GM12878 (cell line): Measurements from ENCODE around the gene NOTCH1. TPM values are rescaled to one million over a fixed set of nuclear protein-coding genes. Genes with fewer than 3 reads are reported as not detected.

Source experiments
- ATAC-seq: fragments of 200-7000 bp; cut with Tn5 transposase; 3 replicates; pipeline ENCODE4 v1.9.1; 2020; ENCODE audit warnings: mild to moderate bottlenecking, moderate library complexity
- BruUV-seq: library from RNA; stranded (reverse); fragments of 400-500 nt; replicated peaks from 2 replicates; lab custom pipeline; 2021; lab: Mats Ljungman, UMichigan
- CTCF ChIA-PET: fragments of 300-600 bp; sonication (Branson Sonifier 250); formaldehyde crosslinking; extraction: SDS; loops from one replicate; lab custom pipeline; 2021; ENCODE audit warnings: inconsistent platforms; lab: Yijun Ruan, JAX
- POLR2A ChIA-PET: fragments of 350-600 bp; formaldehyde crosslinking; extraction: SDS; loops from one replicate; lab custom pipeline; 2021; ENCODE audit warnings: inconsistent platforms; lab: Charles Lee
- RAD21 ChIA-PET: fragments of 300-600 bp; sonication (Branson Sonifier 250); formaldehyde crosslinking; loops from one replicate; lab custom pipeline; 2023; ENCODE audit warnings: antibody characterized with exemption; ENCODE audit not compliant: unreplicated experiment; lab: Charles Lee
- SMC1A ChIA-PET: fragments of 300-600 bp; sonication (Branson Sonifier 250); formaldehyde crosslinking; loops from one replicate; lab custom pipeline; 2023; ENCODE audit not compliant: unreplicated experiment, uncharacterized antibody; lab: Charles Lee
- DNase-seq: peaks from one replicate; pipeline ENCODE4 v3.0.0-alpha.2; 2011; ENCODE audit warnings: low read depth, low spot score
- FAIRE-seq: peaks from 3 replicates; lab custom pipeline; 2011; peaks lifted over from hg19 to GRCh38; lab: Jason Lieb, UNC
- H2AFZ ChIP-seq: 2 replicates; pipeline ENCODE4 v1.6.0; 2011; ENCODE audit warnings: low read depth, low read length, control low read depth; ENCODE audit not compliant: control insufficient read depth
- H3K27ac ChIP-seq: 2 replicates; pipeline ENCODE4 v1.5.1; 2011; ENCODE audit warnings: control low read depth; ENCODE audit not compliant: control insufficient read depth, insufficient read depth
- H3K27me3 ChIP-seq, 2 experiments: replicated peaks in 1 of 2; 2 replicates each; pipeline versions ENCODE4 v1.6.0 to v1.6.1; 2011; ENCODE audit warnings: low read length in 1 of 2; ENCODE audit not compliant: control insufficient read depth in 2 of 2, insufficient read depth in 2 of 2
- H3K36me3 ChIP-seq, 2 experiments: 2 replicates each; pipeline ENCODE4 v1.5.1; 2011; ENCODE audit warnings: low read length in 1 of 2; ENCODE audit not compliant: control insufficient read depth in 2 of 2, insufficient read depth in 2 of 2
- H3K4me1 ChIP-seq: 2 replicates; pipeline ENCODE4 v1.6.1; 2011; ENCODE audit warnings: mild to moderate bottlenecking, low read length, moderate library complexity, mixed read lengths; ENCODE audit not compliant: control insufficient read depth, insufficient read depth
- H3K4me2 ChIP-seq: 2 replicates; pipeline ENCODE4 v1.6.0; 2011; ENCODE audit warnings: control low read depth; ENCODE audit not compliant: control insufficient read depth, insufficient read depth
- H3K4me3 ChIP-seq: fragments of 200-600 bp; sonication (generic); 2 replicates; pipeline ENCODE4 v1.5.1; 2016
- H3K79me2 ChIP-seq: 2 replicates; pipeline ENCODE4 v1.6.0; 2011; ENCODE audit warnings: low read length; ENCODE audit not compliant: control insufficient read depth, insufficient read depth
- H3K9ac ChIP-seq: 2 replicates; pipeline ENCODE4 v1.8.0; 2011; ENCODE audit warnings: low read length, control low read depth, mixed read lengths; ENCODE audit not compliant: control insufficient read depth, insufficient read depth
- H3K9me3 ChIP-seq: replicated peaks from 3 replicates; pipeline ENCODE4 v1.5.1; 2011; ENCODE audit warnings: mild to moderate bottlenecking, low read length; ENCODE audit not compliant: control insufficient read depth, insufficient read depth
- H4K20me1 ChIP-seq: 2 replicates; pipeline ENCODE4 v1.6.0; 2011; ENCODE audit not compliant: control insufficient read depth, insufficient read depth
- BACH1 ChIP-seq: fragments of 450-650 bp; IDR thresholded peaks from 2 replicates; pipeline ENCODE4 v1.6.1; 2017; ENCODE audit warnings: mild to moderate bottlenecking, borderline replicate concordance
- CHD2 ChIP-seq: IDR thresholded peaks from 2 replicates; pipeline ENCODE4 v1.6.1; 2011; ENCODE audit warnings: low read depth, low read length, improper control_type of control experiment, borderline replicate concordance
- EP300 ChIP-seq, 2 experiments: fragments of 150-350 bp in 1 of 2; IDR thresholded peaks; 2 replicates each; pipeline ENCODE4 v1.6.1; 2011 to 2012; ENCODE audit warnings: low read depth in 2 of 2, low read length in 2 of 2, borderline replicate concordance in 1 of 2, improper control_type of control experiment in 1 of 2, inconsistent platforms in 1 of 2; ENCODE audit not compliant: control insufficient read depth in 1 of 2
- NFIC ChIP-seq: IDR thresholded peaks from 2 replicates; pipeline ENCODE4 v1.6.1; 2012; ENCODE audit warnings: low read depth, mild to moderate bottlenecking, inconsistent platforms, low read length, moderate library complexity
- POU2F2 ChIP-seq: IDR thresholded peaks from 3 replicates; pipeline ENCODE4 v1.6.1; 2011; ENCODE audit warnings: low read depth, mild to moderate bottlenecking, low read length, borderline replicate concordance
- RUNX3 ChIP-seq: IDR thresholded peaks from 2 replicates; pipeline ENCODE4 v1.6.1; 2012; ENCODE audit warnings: low read length, inconsistent platforms
- SIX5 ChIP-seq: IDR thresholded peaks from 2 replicates; pipeline ENCODE4 v1.6.1; 2011; ENCODE audit warnings: mild to moderate bottlenecking, low read depth, low read length, moderate library complexity; ENCODE audit not compliant: severe bottlenecking
- SREBF1 ChIP-seq: IDR thresholded peaks from 2 replicates; pipeline ENCODE4 v1.6.1; 2012; ENCODE audit warnings: mild to moderate bottlenecking, low read length
- SREBF2 ChIP-seq: IDR thresholded peaks from 2 replicates; pipeline ENCODE4 v1.6.1; 2012; ENCODE audit warnings: mild to moderate bottlenecking, low read length
- YY1 ChIP-seq: IDR thresholded peaks from 2 replicates; pipeline ENCODE4 v1.6.1; 2011; ENCODE audit warnings: low read depth, mild to moderate bottlenecking, low read length
- ZNF207 ChIP-seq: fragments of 450-650 bp; IDR thresholded peaks from 2 replicates; pipeline ENCODE4 v1.6.1; 2014; ENCODE audit warnings: antibody characterized with exemption, mild to moderate bottlenecking, borderline replicate concordance
- ZNF274 ChIP-seq: IDR thresholded peaks from one replicate; pipeline ENCODE4 v1.8.0; 2011; ENCODE audit not compliant: insufficient read length, insufficient read depth
- ZSCAN29 ChIP-seq: fragments of 450-650 bp; IDR thresholded peaks from 2 replicates; pipeline ENCODE4 v1.6.1; 2017; ENCODE audit warnings: mild to moderate bottlenecking, moderate library complexity
- WGBS: methylation state at CpG from one replicate; pipeline ENCODE4 v1.1.6; 2016; ENCODE audit warnings: low lambda C conversion rate; ENCODE audit not compliant: insufficient replicate concordance, insufficient coverage; ENCODE audit errors: missing lambda C conversion rate; 5-methylcytosine and 5-hydroxymethylcytosine counted together
- in situ Hi-C: fragments of 300-500 bp; cut with MboI; formaldehyde crosslinking; loops from 9 replicates; pipeline ENCODE4 v1.14.3; 2018; ENCODE audit warnings: mixed read lengths
- intact Hi-C: fragments of 100-400 bp; cut with micrococcal nuclease; formaldehyde crosslinking; loops from one replicate; pipeline ENCODE4 v1.14.2; 2022; ENCODE audit not compliant: unreplicated experiment
- polyA plus RNA-seq, 11 experiments: library from polyadenylated mRNA; depleted of rRNA in 4 of 11; unstranded in 6 of 11; stranded (reverse) in 5 of 11; fragments of >200 nt; fragmentation: Nextera tagmentation in 4 of 11; fragmentation: Illumina TruSeq in 1 of 11; extraction: Ambion mirVana in 4 of 11; extraction: Trizol in 1 of 11; gene quantifications; 1 replicate in 1 of 11; 2 replicates in 10 of 11; pipeline versions ENCODE4 v1.2.1 to v1.2.3, GENCODE V29; 2011 to 2016; ENCODE audit warnings: inconsistent platforms in 2 of 11, missing spikeins in 2 of 11, low read depth in 1 of 11
- total RNA-seq, 4 experiments: library from RNA; depleted of rRNA in 3 of 4; stranded (reverse); fragments of >200 nt in 3 of 4; fragmentation: Illumina TruSeq in 1 of 4; extraction: Trizol in 1 of 4; gene quantifications; 2 replicates each; pipeline versions ENCODE4 v1.2.1 to v1.2.3, GENCODE V29; 2013 to 2021
- TF ChIP-seq, protein P1 (sequence below): IDR thresholded peaks from 2 replicates; pipeline ENCODE4 v1.6.1; 2012; ENCODE audit warnings: low read depth, low read length, improper control_type of control experiment
- TF ChIP-seq, protein P2 (sequence below): fragments of 450-650 bp; IDR thresholded peaks from 2 replicates; pipeline ENCODE4 v1.6.1; 2017; ENCODE audit warnings: antibody characterized with exemption, mild to moderate bottlenecking, moderate library complexity
- TF ChIP-seq, protein P3 (sequence below), 3 experiments: IDR thresholded peaks in 2 of 3; conservative IDR thresholded peaks in 1 of 3; 2 replicates each; pipeline ENCODE4 v1.5.1; 2011; ENCODE audit warnings: low read depth in 3 of 3, low read length in 3 of 3, mild to moderate bottlenecking in 3 of 3, control low read depth in 2 of 3, moderate library complexity in 2 of 3, inconsistent platforms in 1 of 3, mixed read lengths in 1 of 3; ENCODE audit not compliant: control insufficient read depth in 2 of 3, insufficient read depth in 1 of 3; ENCODE audit errors: extremely low read depth in 1 of 3

Gene NOTCH1
- total and polyA plus RNA-seq, 10 of the 15 experiments (the other 5 are each of a cell fraction or from before 2014, with no cell fraction given) = 0.02 to 40.0 (median 3.7) TPM

DNA sequence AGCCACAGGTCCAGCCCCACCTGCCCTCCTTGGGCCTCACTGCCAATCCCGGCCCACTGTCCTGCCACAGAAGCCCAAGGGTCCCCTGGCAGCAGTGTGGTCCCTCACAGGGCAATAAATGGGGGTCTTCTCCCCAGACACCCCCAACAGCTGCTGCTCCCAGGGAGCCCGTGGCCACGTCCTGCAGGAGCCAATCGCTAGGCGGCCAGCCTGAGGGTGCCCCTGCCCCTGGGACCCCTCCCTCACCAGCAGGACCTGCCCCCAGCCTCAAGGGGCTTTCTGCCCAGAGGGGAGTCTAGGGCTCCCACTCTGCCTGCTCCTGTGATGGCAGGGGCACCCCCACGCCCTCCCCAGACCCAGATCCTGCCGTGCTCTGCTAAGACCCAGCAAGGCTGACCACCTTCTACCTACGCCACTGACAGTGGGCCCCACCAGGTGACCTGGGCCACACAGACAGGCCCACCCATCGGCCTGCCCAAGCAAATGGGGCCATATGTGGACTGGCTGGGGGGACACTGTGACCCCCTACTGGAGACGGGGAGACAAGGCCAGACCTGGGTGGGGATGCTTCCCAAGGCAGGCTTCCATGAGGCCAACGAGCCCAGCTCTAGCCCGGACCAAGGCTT lies 17.0 kb downstream of the NOTCH1 start (continued):
- TF ChIP-seq BACH1 (no peak), ZNF207 (no peak)

DNA sequence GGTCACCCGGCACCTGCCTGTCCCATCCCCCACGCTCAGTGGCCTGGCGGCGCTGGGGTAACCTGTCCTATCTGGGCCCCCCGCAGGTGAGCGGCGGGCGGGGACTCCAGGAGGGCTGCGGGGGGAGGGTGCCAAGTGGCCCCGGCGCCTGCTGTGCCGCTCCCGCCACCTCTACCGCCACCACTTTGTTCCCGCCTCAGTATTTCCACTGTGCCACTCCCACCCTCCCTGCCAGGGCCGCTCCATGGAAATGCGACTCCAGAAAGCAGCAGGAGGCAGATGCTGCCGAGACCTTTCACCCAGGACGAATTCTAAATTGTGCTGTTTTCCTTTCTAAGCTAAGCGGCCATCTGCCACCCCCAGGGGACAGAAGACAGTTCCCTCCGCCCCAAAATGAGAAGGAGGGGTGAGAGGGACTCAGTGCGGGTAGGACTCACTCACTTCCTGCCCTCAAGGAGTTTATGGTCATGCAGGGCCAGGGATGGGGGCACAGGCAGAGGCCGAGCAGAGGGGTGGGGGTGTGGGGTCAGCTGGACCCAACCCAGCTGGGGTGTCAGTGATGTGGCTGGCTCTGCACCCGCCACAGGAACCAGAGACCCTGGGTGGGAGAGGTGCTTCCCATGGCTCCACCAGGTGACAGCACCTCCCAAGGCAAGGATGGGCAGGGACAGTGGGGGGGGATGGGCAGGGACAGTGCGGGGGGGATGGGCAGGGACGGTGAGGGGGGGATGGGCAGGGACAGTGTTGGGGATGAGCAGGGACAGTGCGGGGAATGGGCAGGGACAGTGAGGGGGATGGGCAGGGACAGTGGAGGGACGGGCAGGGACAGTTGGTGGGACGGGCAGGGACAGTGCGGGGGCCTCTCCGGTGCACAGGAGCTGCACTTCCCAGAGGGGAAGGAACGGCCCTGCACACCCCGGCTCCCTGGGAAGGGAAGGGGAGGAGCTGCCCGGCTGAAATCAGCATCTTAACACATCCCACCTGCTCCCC lies 17.8 kb downstream of the NOTCH1 start:
- POLR2A ChIA-PET = no interaction called here
- no peak overlapping the region for H3K27ac ChIP-seq
- SMC1A ChIA-PET = no interaction called here
- peaks cover 10% of the 10 kb centered on the region for H3K79me2 ChIP-seq
- H3K36me3 ChIP-seq = peaks cover 0 to 8% of the 10 kb centered on the region in 2 experiments; a peak in 2 of 4 replicates
- ATAC-seq (no peak), DNase-seq (no peak), FAIRE-seq (no peak)
- H3K9me3 ChIP-seq = no peaks in the 10 kb centered on the region
- CTCF ChIA-PET = interaction anchor here (1.0 to 1.3 kb wide), 2 partner anchors 39 to 43 kb away, joined by 3 read pairs; no protein-coding TSS in a partner anchor
- H3K4me3 ChIP-seq = no peak overlapping the region
- RAD21 ChIA-PET = interaction anchor here (1.1 to 1.5 kb wide), 2 partner anchors 36 to 97 kb away, joined by 3 read pairs; no protein-coding TSS in a partner anchor
- H3K4me1 ChIP-seq = peaks cover 26% of the 10 kb centered on the region
- intact Hi-C loops (no loop called here), in situ Hi-C loops (no loop called here)
- no peaks in the 10 kb centered on the region for H3K27me3 ChIP-seq
- H4K20me1 ChIP-seq = no peaks in the 10 kb centered on the region
- BruUV-seq = no TSS peak
- 81% methylated on average over 31 of the region's 34 CpGs for WGBS
- no peak overlapping the region for H2AFZ ChIP-seq
- no peak overlapping the region for H3K4me2 ChIP-seq
- no peak overlapping the region for H3K9ac ChIP-seq
- TF ChIP-seq NFIC (no peak), YY1 (no peak), EP300 (IDR thresholded peaks at IDR 0.05; ENCODE audit: borderline replicate concordance in 1 of 2, control insufficient read depth in 1 of 2, low read depth in 2 of 2, low read length in 2 of 2) (no peak), RUNX3 (no peak), SIX5 (no peak), ZSCAN29 (no peak), CHD2 (peak; percentile 54; the same call in 1 of the 2 replicates), ZNF274 (no peak), SREBF1 (no peak), POU2F2 (no peak), SREBF2 (no peak)
- TF ChIP-seq, protein P1, sequence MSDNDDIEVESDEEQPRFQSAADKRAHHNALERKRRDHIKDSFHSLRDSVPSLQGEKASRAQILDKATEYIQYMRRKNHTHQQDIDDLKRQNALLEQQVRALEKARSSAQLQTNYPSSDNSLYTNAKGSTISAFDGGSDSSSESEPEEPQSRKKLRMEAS = no peak
- TF ChIP-seq, protein P2, sequence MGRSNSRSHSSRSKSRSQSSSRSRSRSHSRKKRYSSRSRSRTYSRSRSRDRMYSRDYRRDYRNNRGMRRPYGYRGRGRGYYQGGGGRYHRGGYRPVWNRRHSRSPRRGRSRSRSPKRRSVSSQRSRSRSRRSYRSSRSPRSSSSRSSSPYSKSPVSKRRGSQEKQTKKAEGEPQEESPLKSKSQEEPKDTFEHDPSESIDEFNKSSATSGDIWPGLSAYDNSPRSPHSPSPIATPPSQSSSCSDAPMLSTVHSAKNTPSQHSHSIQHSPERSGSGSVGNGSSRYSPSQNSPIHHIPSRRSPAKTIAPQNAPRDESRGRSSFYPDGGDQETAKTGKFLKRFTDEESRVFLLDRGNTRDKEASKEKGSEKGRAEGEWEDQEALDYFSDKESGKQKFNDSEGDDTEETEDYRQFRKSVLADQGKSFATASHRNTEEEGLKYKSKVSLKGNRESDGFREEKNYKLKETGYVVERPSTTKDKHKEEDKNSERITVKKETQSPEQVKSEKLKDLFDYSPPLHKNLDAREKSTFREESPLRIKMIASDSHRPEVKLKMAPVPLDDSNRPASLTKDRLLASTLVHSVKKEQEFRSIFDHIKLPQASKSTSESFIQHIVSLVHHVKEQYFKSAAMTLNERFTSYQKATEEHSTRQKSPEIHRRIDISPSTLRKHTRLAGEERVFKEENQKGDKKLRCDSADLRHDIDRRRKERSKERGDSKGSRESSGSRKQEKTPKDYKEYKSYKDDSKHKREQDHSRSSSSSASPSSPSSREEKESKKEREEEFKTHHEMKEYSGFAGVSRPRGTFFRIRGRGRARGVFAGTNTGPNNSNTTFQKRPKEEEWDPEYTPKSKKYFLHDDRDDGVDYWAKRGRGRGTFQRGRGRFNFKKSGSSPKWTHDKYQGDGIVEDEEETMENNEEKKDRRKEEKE = no peak
- TF ChIP-seq, protein P3, sequence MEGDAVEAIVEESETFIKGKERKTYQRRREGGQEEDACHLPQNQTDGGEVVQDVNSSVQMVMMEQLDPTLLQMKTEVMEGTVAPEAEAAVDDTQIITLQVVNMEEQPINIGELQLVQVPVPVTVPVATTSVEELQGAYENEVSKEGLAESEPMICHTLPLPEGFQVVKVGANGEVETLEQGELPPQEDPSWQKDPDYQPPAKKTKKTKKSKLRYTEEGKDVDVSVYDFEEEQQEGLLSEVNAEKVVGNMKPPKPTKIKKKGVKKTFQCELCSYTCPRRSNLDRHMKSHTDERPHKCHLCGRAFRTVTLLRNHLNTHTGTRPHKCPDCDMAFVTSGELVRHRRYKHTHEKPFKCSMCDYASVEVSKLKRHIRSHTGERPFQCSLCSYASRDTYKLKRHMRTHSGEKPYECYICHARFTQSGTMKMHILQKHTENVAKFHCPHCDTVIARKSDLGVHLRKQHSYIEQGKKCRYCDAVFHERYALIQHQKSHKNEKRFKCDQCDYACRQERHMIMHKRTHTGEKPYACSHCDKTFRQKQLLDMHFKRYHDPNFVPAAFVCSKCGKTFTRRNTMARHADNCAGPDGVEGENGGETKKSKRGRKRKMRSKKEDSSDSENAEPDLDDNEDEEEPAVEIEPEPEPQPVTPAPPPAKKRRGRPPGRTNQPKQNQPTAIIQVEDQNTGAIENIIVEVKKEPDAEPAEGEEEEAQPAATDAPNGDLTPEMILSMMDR (IDR thresholded peaks at IDR 0.05 in 2 of 3, conservative IDR thresholded peaks at IDR 0.05 in 1 of 3; ENCODE audit: control insufficient read depth in 2 of 3, extremely low read depth in 1 of 3, insufficient read depth in 1 of 3, low read depth in 3 of 3, low read length in 3 of 3) = peak in 2 of 3 experiments; percentile 5 to 13; a peak in 1 of 6 replicates
